Renal cortex interstitium (tissue), 15 donors: ENCODE results near the gene OR7C2. TPM values are rescaled to one million over a fixed set of nuclear protein-coding genes. Genes with fewer than 3 reads are reported as not detected.
"Not testable (repeated sequence)": the region's sequence is repeated elsewhere in the genome, so short reads cannot be mapped to it uniquely, and the experiment has no call there.

Experiments
- DNase-seq, 11 donors: peaks; one replicate each; pipeline ENCODE4 v3.0.0-alpha.2; 2013; ENCODE audit warnings: low read depth in 9 of 11, low spot score in 4 of 11; ENCODE audit errors: extremely low read depth in 1 of 11
- long read RNA-seq, 16 experiments: transcript quantifications; one replicate each; lab custom pipeline, GENCODE V29; 2026
- polyA plus RNA-seq, 3 donors: library from polyadenylated mRNA; unstranded; fragments of 120-200 nt; gene quantifications; one replicate each; pipeline ENCODE4 v1.2.1, GENCODE V29; 2013; ENCODE audit not compliant: insufficient read length in 3 of 3

The OR7C2 gene
- not detected for polyA plus RNA-seq
- long read RNA-seq, donor 1: 0 reads
- long read RNA-seq, donor 2: 0 reads
- long read RNA-seq, donor 3: 0 reads
- long read RNA-seq, donor 4: 0 reads
- long read RNA-seq, donor 5: 0 reads
- long read RNA-seq, donor 6: 0 reads
- long read RNA-seq, donor 7: 0 reads
- long read RNA-seq, donor 8: 0 reads
- long read RNA-seq, donor 9: 0 reads
- long read RNA-seq, donor 10: 0 reads
- long read RNA-seq, donor 11: 0 reads
- long read RNA-seq, donor 12: 0 reads
- long read RNA-seq, donor 13: 0 reads
- long read RNA-seq, donor 14: 0 reads
- long read RNA-seq, donor 15: 0 reads
- long read RNA-seq, donor 16: 0 reads

DNA sequence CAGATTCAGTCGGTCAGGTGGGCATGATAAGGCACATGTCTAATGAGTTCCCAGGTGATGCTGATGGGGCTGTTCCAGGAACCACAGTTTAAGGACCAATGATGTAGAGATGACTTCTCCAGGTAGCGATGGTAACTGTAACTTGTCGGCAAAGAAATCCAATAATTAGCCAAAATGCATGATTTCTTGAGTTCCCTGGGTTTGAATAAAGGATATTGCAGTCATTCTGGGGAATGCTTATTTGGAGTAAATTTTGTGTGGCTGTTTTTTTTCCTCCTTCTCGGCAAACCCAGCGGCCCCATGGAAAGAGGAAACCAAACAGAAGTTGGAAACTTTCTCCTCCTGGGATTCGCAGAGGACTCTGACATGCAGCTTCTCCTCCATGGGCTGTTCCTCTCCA, at the start of gene OR7C2:
TSS of gene OR7C2 (plus strand) at position 301 of the 400 bp plus-strand sequence. CDS start at position 301, 0 bp downstream.
- no peak for DNase-seq

DNA sequence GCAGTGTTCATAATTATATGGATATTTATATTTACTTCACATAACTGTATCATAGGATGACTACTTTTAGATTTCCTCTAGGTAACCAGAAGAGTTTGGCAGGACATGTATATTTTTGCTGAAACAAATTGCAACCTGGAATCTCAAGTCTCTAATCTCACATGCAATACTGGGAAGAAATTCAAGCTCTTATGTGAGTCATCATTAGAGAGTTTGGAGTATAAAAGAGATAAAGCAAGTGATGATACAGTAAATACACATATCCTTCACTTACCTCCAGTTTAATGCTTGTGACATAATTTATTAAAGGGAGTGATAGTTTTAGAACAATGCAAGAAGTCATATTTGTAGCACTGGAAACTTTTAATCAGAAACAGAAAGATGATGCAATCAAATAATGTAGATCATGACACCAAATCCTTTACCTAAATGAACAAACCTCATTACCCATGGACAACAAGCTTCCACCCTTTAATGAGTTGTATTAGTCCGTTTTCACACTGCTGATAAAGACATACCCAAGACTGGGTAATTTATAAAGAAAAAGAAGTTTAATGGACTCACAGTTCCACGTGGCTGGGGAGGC, 39.5 kb upstream of the OR7C2 start:
- DNase-seq: no peak

DNA sequence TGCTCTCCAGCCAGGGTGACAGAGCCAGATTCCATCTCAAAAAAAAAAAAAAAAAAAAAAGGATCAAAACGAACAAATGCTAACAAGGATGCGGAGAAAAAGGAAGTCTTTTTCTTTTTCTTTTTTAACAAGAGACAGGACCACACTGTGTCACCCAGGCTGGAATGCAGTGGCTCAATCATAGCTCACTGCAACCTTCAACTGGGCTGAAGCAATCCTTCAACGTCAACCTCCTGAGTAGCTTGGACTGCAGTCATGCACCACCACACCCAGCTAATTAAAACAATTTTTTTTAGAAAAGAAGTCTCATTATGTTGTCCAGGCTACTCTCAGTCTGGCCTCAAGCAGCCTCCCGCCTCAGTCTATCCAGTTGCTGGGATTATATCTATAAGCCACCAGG, 34.6 kb upstream of the OR7C2 start:
- DNase-seq: no peak

DNA sequence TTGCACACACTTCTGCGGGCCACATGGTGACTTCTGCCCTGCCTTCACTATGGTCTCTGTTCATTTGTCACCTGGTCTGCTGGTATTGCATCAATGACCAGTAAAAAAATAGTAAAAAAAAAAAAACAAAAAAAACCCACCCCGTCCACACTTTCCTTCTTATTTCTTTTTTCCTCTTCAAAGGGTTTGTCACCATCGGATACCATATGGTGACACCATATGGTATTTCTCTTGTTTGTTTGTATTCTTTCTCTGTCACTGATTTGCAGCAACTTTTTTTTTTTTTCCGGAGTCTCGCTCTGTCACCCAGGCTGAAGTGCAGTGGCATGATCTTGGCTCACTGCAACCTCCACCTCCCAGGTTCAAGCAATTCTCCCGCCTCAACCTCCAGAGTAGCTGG, 26.2 kb upstream of the OR7C2 start:
- no peak for DNase-seq

DNA sequence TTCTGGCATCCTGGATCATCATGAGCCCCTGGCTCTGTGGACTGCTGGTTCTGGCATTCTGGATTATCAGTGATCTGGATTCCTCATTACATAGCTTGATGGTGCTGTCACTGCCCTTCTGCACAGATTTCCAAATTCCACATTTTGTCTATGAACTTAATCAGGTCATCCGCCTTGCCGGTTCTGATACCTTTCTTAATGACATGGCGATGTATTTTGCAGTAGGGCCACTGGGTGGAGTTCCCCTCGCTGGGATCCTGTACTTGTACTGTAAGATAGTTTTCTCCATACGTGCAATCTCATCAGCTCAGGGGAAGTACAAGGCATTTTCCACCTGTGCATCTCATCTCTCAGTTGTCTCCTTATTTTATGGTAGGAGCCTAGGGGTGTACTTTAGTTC, 24.4 kb upstream of the OR7C2 start:
- DNase-seq: no peak

DNA sequence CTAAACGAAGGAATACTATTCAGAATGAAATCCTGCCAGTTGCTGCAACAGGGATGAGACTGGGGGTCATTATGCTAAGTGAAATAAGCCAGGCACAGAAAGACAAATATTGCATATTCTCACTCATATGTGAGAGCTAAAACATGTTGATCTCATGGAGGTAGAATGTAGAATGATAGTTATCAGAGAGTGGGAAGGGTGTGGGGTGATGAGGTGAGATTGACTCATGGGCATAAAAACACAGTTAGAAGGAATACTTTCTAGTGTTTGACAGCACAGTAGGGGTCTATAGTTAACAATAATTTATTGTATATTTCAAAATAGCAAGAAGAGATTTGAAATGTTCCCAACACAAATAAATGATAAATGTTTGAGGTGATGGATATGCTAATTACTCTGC, 7.8 kb upstream of the OR7C2 start:
- no peak for DNase-seq

DNA sequence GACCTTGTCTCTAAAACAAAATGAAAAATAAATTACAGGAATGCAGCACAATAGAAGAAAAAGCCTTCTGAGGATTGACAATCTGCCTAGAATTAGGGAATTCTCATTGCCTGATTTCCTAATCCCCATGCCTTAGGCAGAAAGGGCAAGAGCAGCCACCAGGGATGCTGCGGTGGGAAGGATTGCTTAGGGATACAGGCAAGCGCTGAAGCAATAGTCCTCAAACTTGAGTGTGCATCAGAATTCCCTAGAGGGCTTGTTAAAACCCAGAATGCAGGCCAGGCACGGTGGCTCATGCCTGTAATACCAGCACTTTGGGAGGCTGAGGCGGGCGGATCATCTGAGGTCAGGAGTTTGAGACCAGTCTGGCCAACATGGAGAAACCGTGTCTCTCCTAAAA, 1.0 kb upstream of the OR7C2 start:
- no peak for DNase-seq

DNA sequence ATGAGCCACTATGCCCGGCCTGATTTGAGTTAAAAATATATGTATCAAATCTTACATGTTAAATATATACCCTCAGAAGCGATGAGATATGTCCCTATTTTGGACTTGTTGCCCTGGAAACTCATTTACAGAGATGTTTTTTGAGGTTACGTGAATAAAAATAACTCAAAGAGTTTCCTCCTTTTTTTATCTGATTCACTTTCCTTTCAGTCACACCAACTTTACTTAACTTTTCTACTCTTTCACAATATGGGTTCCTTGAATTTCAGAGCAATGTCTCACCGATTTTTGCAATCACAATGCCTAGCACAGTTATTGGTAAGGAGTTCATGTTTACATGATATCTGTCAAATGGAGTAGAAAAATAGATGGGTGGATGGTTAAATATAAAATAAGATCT, 2.3 kb downstream of the OR7C2 start:
- DNase-seq: no peak

DNA sequence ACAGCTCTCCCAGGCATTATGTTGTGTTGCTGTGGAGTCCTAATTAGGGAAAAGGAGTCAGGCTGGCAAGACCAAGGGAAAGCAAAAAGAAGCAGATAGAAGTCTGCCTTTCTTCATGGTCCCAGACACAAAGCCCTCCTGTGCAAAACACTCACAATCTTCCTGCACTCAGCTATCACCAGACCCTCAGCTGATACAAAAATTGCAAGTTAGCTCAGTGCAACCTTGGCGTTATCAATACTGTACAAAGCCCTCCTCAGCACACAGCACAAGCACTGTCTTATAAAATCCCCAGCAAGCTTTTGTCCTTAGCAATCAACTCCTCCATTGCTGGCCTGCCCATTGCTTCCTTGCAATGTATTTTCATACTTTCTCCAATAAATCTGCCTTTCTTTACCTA, 3.2 kb downstream of the OR7C2 start:
- DNase-seq: no peak

DNA sequence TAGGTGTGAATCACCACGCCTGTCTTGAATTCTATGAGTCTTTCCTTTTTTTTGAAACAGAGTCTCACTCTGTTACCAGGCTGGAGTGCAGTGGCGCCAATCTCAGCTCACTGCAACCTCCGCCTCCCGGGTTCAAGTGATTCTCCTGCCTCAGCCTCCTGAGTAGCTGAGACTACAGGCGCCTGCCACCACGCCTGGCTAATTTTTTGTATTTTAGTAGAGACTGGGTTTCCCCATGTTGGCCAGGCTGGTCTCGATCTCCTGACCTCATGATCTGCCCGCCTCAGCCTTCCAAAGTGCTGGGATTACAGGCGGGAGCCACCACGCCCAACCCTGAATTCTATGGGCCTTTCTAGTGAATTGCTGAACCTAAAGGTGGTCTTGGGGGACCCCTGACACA, 8.1 kb downstream of the OR7C2 start:
- not testable (repeated sequence) for DNase-seq

DNA sequence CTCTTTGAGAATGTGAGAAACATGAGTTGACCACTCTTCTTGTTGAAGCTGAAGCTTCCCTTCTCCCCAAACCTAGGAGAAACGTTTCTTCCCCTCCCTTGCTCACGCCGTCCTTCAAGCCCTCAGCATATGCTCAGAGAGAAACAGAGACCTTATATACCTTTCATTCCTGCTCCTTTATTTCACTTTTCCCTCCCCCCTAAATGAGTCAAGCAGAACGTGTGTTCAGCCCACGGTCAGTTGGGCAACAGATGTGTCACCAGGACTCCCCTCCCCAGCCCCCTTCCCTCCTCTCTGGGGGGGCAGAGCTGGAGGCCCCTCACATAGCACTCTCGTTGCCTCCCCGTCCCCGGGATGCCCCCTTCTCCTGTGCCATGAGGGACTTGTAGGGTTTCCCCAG, 8.6 kb downstream of the OR7C2 start:
- DNase-seq: no peak

DNA sequence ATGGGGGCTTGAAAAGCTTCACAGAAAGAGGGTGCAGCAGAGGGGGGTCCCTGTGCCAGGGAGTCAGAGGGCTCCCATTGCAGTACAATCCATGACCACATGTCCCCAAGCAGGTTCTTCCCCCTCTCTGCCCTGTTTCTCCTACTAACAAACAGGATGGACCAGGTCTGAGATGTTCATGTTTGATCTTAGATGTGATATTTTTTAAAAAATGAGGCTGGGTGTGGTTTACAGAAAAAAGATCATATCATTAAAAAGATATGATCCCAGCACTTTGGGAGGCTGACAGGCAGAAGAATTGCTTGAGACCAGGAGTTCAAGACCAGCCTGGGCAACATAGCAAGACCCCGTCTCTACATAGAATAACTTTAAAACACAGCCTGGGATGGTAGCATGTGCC, 9.1 kb downstream of the OR7C2 start:
- no peak for DNase-seq

DNA sequence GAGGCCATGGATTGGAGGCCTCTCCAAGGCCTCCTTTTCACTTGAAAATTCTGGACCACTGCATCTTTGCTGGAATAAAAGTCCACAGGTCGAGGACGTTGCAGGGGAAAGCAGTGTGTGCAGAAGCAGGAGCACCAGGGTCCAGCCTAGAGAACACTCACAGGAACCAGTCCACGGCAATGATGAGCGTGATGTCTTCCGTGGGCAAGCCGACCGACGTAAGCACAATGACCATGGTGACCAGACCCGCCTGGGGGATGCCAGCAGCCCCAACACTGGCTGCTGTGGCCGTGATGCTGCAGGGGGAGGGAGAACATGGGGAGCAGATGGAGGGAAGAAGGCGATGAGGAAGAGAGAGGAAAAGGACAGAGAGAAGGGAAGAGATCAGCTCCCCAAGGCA, 11.5 kb downstream of the OR7C2 start:
- DNase-seq: no peak

DNA sequence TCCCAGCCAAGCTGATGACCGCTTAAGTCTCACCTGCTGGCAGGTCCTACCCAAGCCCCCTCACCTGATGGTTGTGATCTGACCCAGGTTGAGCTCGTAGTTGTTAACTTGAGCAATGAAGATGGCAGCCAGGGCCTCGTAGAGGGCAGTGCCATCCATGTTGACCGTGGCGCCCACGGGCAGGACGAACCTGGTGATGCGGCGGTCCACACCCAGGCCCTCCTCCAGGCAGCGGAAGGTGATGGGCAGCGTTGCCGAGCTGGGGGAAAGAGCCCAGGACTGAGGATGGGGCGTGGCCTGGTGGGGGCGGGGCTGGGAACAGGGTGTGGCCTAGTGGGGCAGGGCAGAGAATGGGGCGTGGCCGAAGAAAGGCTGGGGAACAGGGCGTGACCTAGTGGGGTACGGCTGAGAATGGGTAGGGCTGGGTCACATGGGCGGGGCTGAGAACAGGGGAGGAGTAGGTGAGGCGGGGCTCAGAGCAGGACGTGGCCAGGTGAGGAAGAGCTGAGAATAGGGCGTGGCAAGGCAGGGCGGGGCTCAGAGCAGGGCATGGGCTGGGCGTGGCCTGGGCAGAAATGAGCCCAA, 12.9 kb downstream of the OR7C2 start:
- no peak for DNase-seq

DNA sequence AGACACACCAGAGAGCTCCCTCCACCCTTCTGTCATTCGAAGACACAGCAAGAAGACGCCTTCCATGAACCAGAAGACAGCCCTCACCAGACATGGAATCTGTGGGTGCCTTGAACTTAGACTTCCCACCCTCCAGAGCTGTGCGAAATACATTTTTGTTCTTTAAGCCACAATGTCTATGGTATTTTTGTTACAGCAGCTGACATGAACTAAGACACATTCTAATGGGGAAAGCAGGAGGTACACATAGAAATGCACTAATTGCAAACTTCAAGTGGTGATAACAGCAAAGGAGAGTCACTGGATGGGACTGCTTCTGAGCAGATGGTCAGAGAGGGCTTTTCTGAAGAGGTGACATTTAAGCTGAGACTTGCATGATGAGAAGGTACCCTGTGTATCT, 16.2 kb downstream of the OR7C2 start:
- no peak for DNase-seq

DNA sequence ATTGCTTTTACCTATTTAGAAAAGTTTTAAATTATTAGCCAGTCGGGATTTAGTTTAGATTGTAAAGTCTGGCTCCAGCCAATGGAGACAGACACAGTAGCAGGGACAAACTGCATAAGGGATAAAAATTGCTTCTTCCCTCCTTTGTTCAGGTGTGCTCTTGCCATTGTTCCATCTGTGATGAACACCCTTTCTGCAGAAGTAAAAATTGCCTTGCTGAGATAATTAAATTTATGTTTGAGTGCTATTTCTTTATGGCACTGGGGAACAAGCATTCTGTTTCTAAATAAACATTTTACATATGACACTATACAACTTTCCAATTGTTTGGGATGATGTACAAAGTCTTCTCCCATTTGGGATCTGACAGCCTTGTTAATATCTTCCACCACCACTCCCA, 18.0 kb downstream of the OR7C2 start:
- no peak for DNase-seq

DNA sequence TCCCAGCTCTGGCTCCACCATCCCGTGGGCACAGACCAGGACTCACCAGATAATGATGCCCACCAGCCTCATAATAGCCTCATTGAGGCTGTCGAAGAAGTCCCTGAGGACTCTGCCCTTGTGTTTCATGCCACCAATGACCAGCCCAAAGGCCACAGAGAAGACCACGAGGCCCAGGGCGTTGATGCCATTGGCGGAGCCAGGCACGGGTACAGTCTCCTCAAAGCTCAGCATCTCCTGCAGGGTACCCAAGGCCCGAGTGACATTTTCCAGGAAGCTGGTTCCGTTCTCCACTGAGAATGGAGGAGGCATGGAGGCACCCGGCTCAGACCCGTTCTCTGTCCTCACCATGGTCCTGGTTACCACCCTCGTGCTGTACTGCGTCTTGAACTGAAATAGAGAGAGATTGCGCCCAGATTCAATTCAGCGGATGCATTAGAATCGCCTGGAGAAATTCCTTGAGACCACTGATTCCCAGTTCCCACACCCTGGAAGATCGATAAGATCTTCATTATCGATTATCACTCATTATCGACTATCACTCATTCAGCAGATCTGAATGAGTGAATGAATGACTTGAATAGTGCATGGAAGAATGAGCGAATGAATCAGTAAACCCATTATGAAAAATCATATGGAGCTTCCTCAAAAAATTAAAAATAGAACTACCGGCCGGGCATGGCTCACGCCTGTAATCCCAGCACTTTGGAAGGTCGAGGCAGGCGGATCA, 20.8 kb downstream of the OR7C2 start:
- no peak for DNase-seq

DNA sequence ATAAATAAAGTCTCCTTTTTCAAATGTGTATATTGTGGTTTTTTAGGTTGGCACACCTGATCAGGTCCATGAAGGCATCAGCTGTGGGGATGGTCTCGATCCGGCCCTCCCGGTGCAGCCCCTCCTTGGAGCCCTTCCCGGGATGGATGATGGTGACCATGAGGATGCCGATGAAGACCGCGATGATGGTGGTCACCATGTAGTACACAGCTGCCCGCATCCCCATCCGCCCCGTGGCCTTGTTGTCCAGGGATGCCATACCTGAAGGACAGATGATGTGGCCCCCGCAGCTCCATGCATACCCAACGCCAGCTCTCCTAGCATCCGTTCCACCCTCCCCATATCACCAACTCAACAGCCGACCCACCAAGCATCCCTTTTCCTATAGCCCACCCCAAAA, 27.0 kb downstream of the OR7C2 start:
- DNase-seq: no peak

DNA sequence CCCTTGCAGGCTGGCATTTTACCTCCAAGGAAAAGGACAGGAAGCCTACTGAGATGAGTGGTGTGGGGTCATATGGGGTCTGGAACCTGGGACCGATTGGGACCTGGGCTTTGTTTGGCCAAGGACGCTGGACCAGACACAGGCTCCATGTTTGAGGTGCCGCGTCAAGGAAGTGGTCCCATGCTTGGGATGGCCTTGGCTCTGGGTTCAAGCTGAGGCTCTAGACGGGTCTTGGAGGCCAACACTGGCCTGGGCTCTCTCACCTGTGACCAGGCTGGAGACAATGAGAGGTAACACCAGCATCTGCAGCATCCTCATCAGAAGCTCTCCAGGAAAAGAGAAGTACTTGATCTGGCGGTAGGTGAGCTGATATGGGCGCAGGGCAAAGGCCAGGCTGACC, 30.2 kb downstream of the OR7C2 start:
- DNase-seq: no peak

DNA sequence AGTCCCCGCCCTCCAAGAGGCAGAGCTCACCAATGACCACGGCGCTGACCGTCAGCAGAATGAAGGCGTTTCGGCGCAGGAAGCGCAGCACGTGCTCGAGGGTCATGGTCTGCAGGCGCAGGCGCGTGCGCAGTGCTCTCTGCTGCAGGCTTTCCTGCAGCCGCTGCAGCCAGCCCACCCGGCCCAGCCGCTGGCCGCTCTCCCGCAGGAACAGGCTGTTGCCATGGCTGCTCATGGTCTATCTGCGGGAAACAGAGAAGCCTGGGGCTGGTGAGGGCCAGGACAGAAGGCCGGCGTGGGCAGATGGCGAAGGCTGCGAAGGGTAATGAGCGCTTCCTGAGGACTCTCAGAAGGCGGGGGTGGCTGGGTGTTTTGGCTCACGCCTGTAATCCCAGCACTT, 31.4 kb downstream of the OR7C2 start:
- DNase-seq: no peak
